HG03378 (cell line): ENCODE measurements around the gene WDR59.

Source experiments
- ATAC-seq: cut with Tn5 transposase; IDR thresholded peaks from one replicate; pipeline ENCODE4 v1.9.1; 2021; ENCODE audit warnings: mild to moderate bottlenecking, moderate library complexity; ENCODE audit not compliant: unreplicated experiment

WDR59 gene

GRCh38 chr16:74984194-74984528 is 762 bp downstream of the WDR59 start:
- ATAC-seq = no peak

GRCh38 chr16:74982256-74982655 is 2.7 kb downstream of the WDR59 start:
- ATAC-seq = no peak

GRCh38 chr16:74975591-74975990 is 9.3 kb downstream of the WDR59 start:
- ATAC-seq = no peak

DNA sequence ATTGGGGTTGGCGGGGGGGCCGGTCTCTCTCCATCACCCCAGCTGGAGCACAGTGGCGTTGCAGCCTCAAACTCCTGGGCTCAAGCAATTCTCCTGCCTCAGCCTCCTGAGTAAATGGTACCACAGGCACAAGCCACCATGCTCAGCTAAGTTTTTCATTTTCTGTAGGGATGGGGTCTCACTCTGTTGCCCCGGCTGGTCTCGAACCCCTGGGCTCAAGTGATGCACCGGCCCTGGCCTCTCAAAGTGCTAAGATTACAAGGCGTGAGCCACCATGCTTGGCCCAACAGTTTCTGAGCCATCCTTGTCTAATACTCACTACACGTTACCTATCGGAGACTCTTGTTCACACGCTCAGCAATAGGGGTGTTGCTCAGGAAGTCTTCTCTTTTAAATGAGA is 11.6 kb downstream of the WDR59 start:
- ATAC-seq = no peak

GRCh38 chr16:74954763-74955162 is 30.2 kb downstream of the WDR59 start:
- no peak for ATAC-seq

DNA sequence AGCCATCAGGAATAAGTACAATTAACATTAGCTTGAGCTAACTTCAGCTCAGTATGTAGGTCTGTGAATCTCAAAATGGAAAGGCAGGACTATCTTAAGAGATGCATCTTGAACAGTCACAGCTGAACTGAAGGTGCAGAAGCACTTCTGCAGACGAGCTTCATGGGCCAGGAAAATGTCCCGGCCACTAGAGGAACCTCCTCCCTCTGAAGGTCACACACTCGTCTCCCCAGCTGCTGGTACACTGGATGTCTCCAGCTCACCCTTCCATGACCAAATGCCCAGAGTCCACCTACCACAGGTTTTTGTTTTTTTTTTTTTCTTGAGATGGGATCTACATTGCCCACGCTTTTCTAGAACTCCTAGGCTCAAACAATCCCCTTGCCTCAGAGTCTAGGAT is 33.2 kb downstream of the WDR59 start:
- no peak for ATAC-seq

- ATAC-seq = no peak
Measured at GRCh38 chr16:74951206-74951605, 33.7 kb downstream of the WDR59 start.

DNA sequence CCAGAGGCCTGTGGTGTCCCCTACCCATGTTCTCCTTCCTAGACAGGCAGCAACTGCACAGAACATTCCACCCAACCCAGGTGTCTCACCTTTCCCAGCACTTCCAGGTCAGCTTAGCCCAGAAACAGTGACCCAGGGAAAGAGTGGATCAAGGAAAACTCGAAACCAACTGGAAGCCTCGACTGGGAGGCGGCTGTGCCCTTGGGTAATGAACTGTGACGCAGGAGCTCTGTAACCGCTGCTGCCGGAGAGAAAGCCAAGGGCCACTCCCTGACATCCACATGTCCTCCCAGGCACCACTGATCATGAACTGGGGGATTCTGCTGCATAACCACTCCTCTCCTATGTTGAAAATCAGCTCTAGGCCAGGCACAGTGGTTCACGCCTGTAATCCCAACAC is 34.4 kb downstream of the WDR59 start:
- ATAC-seq = no peak

DNA sequence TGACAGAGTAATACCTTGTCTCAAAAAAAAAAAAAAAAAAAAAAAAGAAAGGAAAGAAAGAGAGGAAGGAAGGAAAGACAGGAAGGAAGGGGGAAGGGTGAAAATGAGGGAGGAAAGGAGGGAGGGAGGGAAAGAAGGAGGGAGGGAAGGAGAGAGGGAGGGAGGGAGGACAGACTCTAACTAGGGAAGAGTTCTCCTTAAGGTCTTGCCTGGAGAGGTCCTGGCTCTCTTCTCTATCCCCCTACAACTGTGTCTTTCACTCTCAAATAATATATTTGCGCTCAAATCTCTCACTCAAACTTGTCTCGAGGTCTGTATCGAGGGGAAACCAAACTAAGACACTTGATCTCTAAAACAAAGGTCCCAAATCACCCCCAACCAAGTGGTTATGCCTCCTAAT is 35.6 kb downstream of the WDR59 start:
- ATAC-seq = no peak

DNA sequence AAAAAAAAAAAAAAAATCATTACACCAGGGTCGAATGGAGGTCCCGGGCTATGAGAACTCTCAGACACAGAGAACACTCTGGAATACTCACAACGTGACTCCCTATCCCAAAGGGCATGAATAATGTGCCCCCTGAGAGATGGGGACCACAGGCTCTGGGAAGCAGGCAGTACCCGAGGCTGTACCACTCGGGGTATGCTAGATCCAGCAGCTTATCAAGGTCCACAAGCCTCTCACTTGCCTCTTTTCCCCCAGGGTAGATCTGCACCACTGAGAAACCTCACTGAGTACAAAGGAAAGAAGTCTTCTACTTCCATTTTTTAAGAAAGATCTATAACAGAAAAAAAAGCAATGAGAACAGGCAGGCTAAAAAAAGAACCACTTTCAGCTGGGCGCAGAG is 40.5 kb downstream of the WDR59 start:
- no peak for ATAC-seq

GRCh38 chr16:74942977-74943918 is 41.7 kb downstream of the WDR59 start:
- no peak for ATAC-seq

GRCh38 chr16:74942566-74942965 is 42.4 kb downstream of the WDR59 start:
- no peak for ATAC-seq

DNA sequence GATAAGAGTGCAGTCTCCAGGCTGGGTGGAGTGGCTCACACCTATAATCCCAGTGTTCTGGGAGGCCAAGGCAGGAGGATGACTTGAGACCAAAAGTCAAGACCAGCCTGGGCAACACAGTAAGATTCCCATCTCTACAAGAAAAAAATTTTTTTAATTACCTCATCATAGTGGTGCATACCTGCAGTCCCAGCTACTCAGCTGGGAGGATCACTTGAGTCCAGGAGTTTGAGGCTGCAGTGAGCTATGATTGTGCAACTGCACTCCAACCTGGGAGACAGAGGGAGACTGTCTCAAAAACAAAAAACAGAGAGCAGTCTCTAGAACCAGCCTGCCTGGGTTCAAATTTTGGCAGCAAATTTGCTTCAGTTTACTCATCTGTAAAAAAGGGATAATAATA is 45.2 kb downstream of the WDR59 start:
- no peak for ATAC-seq

GRCh38 chr16:74936902-74937560 is 47.9 kb downstream of the WDR59 start:
- ATAC-seq = peak; percentile 86

DNA sequence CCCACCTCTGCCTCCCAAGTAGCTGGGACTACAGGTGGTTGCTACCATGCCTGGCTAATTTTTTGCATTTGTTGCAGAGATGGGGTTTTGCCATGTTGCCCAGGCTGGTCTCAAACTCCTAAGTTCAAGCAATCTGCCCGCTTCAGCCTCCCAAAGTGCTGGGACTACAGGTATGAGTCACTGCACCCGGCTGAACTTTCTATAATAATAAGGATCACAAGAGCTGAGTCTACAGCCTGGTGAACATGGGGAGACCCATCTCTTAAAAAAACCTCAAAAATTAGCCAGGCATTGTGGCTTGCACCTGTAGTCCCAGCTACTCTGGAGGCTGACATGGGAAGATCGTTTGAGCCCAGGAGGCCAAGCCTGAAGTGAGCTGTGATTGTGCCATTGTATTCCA is 53.5 kb downstream of the WDR59 start:
- ATAC-seq = no peak

- ATAC-seq = no peak
Measured at GRCh38 chr16:74929636-74930035, 55.3 kb downstream of the WDR59 start.

DNA sequence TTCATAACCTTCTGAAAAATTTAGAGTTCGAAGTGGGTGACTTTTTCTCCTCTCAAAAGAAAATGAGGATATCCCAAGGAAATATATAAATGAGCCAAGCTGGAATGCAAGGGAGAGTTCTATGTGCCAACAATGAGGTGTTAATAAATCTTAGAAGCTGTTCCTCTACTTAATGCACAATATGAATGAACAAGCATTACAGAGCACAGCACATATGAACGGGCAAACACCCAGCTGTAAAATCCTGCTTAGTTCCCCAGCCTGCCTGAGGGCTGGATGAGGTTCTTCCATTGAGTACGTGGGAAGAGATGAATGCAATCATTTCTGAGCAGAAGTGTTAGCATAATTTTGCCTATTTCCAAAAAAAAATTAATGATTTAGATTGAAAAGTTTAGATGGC is 58.1 kb downstream of the WDR59 start:
- no peak for ATAC-seq

DNA sequence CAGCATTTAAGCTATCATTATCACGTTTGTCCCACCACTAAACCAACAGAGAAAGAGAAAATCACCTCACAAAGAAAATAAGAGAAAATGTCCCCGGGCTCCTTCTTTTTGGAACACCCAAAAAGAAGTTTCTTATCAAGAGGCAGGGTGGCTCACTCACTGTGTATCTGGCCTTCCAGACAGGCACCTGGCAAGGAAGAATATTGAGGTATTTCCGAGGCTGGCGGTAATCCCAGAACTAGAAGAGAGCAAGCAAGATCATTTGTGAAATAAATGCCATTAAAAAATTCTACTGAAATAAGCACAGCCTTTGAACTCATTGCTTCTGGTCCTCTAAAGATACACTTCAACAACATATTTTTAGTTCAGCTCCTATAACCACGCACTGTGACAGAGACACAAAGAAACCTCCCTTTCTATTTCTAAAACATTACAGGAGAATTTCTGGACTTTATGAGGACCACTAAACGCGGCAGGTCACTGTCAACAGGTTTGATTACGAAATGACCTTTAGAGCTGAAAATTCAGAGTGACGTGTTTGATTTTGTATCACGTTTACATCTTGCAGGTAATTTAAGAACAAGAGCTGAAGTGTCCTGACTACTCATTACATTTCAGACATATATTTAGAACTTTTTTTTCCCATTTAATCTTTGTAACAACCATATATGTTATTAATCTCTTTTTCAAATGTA is 61.0 kb downstream of the WDR59 start:
- no peak for ATAC-seq

DNA sequence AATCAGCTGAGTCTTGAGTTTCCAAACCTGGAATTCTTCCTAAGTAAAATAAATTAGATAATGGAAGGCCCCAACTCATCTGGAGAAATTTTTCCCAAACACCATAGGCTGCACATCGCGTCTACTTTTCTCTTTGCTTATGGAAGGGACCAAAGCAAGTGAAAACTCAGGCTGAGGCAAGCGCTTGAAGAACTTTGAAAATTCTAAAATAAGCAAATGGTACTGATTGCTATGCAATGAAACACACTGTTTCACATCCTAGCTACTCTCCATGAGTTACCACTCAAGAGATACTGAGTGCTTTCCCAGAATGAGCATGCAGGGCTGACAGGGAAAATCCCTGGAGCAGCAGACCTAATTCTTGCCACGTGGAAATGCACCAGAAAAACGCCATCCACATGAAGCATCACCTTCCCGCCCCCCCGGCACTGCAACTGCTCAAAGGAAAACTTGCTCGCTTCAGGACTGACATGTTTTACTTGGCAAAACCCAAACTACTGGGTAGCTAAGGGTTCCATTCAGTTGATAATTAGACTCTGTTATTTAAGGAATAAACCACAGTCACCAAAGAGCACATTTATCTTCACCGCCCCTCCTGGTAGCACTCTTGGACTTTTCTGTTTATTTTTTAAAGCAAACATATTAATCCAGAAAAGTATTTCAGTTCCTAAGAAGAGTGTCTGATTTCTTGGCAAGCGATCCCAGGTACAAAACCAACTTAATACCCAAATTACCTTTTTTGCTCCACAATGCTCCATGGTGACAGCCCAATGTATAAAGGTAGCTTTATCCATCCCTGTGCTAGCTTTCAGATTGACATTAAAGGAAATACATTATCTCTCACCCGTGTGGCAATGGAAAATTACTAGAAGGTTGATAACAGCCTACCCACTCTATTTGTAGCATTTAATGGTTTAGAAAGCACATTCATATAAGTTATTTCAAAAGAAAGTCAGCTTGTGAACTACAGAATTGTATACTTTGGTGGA is 62.5 kb downstream of the WDR59 start:
- ATAC-seq = no peak

DNA sequence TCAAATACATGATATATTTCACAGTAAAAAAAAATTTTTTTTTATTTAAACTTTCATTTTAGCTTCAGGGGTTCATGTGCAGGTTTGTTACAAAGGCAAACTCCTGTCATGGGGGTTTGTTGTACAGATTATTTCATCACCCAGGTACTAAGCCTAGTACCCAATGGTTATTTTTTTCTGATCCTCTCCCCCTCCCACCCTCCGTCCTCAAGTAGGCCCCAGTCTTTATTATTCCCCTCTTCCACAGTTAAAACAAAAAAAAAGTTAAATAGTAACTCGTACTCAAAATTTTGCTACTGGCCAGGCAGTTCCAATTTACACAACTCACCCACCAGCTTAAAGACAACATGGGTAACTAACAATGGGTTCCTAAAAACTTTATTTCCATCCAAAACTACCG is 63.9 kb downstream of the WDR59 start:
- ATAC-seq = no peak

DNA sequence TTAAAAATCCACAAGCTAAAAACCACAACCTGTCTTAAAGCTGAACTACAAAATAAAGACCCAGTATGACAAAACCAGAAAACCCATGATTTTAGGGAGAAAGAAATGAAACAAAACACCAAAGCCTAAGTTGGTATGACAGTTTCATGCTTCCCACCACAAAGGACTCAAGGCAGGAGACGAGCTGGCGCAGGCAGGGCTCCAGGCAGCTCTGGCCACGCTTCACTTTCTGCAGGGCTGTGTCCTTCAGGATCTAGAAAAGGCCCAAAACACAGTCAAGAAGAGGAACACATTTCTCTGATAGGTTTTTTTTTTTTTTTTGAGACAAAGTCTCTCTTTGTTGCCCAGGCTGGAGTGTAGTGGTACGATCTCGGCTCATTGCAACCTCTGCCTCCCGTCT is 75.3 kb downstream of the WDR59 start:
- ATAC-seq = no peak
